PC-9 (cell line): ENCODE measurements around the gene NFIA.

ENCODE experiments used
- EZH2 ChIP-seq: fragments of 200-600 bp; sonication (generic); IDR thresholded peaks from 2 replicates; pipeline ENCODE4 v1.8.0; 2017; ENCODE audit warnings: antibody characterized with exemption, low read depth
- TF ChIP-seq, protein P1 (sequence below): fragments of 200-600 bp; sonication (generic); conservative IDR thresholded peaks from 2 replicates; pipeline ENCODE4 v1.6.1; 2017; ENCODE audit warnings: mixed run types, antibody characterized with exemption, mild to moderate bottlenecking, moderate library complexity

DNA sequence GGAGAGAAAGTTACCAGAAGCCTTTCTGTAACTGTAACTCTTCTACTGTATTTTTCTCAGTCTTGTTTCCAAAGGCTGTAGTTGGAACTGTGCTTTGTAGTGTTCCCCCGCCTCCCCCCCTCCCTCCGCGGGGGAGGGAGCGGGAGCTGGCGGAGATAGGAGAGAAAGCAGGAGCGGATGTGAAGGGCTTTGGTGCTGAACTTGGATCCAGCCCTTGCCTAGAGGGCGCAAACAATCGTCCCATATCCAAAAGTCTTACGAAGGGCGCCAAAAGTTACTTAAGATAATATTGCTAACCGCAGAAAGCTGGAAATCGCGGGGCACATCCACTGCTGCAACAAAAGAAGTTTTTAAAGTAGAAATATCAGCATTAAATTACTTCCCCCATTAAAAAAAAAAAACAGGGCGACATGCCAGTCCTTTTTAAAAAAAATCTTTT, 2.4 kb upstream of the NFIA start:
- TF ChIP-seq, protein P1, sequence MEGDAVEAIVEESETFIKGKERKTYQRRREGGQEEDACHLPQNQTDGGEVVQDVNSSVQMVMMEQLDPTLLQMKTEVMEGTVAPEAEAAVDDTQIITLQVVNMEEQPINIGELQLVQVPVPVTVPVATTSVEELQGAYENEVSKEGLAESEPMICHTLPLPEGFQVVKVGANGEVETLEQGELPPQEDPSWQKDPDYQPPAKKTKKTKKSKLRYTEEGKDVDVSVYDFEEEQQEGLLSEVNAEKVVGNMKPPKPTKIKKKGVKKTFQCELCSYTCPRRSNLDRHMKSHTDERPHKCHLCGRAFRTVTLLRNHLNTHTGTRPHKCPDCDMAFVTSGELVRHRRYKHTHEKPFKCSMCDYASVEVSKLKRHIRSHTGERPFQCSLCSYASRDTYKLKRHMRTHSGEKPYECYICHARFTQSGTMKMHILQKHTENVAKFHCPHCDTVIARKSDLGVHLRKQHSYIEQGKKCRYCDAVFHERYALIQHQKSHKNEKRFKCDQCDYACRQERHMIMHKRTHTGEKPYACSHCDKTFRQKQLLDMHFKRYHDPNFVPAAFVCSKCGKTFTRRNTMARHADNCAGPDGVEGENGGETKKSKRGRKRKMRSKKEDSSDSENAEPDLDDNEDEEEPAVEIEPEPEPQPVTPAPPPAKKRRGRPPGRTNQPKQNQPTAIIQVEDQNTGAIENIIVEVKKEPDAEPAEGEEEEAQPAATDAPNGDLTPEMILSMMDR = no peak; the same call in 1 of the 2 replicates
- no peak for TF ChIP-seq EZH2
